CD4-positive, alpha-beta memory T cell (primary cell): Measurements from ENCODE around the gene RAB11FIP3. TPM values are rescaled to one million over a fixed set of nuclear protein-coding genes. Genes with fewer than 3 reads are reported as not detected.

ENCODE experiments used
- CTCF ChIA-PET: fragments of 350-600 bp; sonication (Branson Sonifier 250); formaldehyde crosslinking; loops from one replicate; lab custom pipeline; 2021; ENCODE audit warnings: inconsistent platforms; ENCODE audit not compliant: partially characterized antibody; lab: Charles Lee
- POLR2A ChIA-PET: fragments of 350-600 bp; sonication (Branson Sonifier 250); formaldehyde crosslinking; loops from one replicate; lab custom pipeline; 2021; ENCODE audit not compliant: partially characterized antibody; lab: Charles Lee
- DNase-seq, 5 donors: peaks; one replicate each; pipeline versions ENCODE4 v3.0.0 to v3.0.0-alpha.2; 2020 to 2022; ENCODE audit warnings: mixed read lengths in 1 of 5
- H3K27ac ChIP-seq: one replicate; pipeline ENCODE4 v1.7.0; 2013; ENCODE audit warnings: low read depth, low read length
- H3K27me3 ChIP-seq: 2 replicates; pipeline ENCODE4 v1.7.0; 2013; ENCODE audit warnings: mild to moderate bottlenecking, low read length, moderate library complexity; ENCODE audit not compliant: insufficient read depth
- H3K36me3 ChIP-seq: 2 replicates; pipeline ENCODE4 v1.7.0; 2013; ENCODE audit warnings: mild to moderate bottlenecking, low read length, moderate library complexity; ENCODE audit not compliant: insufficient read depth
- H3K4me1 ChIP-seq: 2 replicates; pipeline ENCODE4 v1.7.0; 2013; ENCODE audit warnings: mild to moderate bottlenecking, low read length, moderate library complexity; ENCODE audit not compliant: insufficient read depth
- H3K4me3 ChIP-seq, 2 donors: one replicate each; pipeline ENCODE4 v1.7.0; 2013; ENCODE audit warnings: low read length in 2 of 2, mild to moderate bottlenecking in 1 of 2
- H3K9me3 ChIP-seq, 2 donors: one replicate each; pipeline ENCODE4 v1.7.0; 2013; ENCODE audit warnings: low read length in 2 of 2, control low read depth in 1 of 2; ENCODE audit not compliant: control insufficient read depth in 1 of 2
- H3K27ac Mint-ChIP-seq, 7 donors: one replicate each; pipeline ENCODE4 v1.8.0; 2020 to 2021; ENCODE audit warnings: mixed read lengths in 7 of 7, mild to moderate bottlenecking in 6 of 7, inconsistent platforms in 3 of 7, moderate library complexity in 3 of 7
- H3K27me3 Mint-ChIP-seq, 2 donors: one replicate each; pipeline ENCODE4 v1.8.0; 2020 to 2021; ENCODE audit warnings: mixed read lengths in 2 of 2
- H3K36me3 Mint-ChIP-seq, 2 donors: one replicate each; pipeline ENCODE4 v1.8.0; 2020 to 2021; ENCODE audit warnings: mixed read lengths in 2 of 2, inconsistent platforms in 1 of 2, mild to moderate bottlenecking in 1 of 2
- H3K4me1 Mint-ChIP-seq, 4 donors: one replicate each; pipeline ENCODE4 v1.8.0; 2020 to 2021; ENCODE audit warnings: mixed read lengths in 4 of 4, mild to moderate bottlenecking in 1 of 4
- H3K4me3 Mint-ChIP-seq, 8 donors: one replicate each; pipeline ENCODE4 v1.8.0; 2020 to 2021; ENCODE audit warnings: mixed read lengths in 8 of 8, mild to moderate bottlenecking in 7 of 8, moderate library complexity in 6 of 8, inconsistent platforms in 3 of 8
- H3K9me3 Mint-ChIP-seq, 8 donors: one replicate each; pipeline ENCODE4 v1.8.0; 2020 to 2021; ENCODE audit warnings: mixed read lengths in 8 of 8, mild to moderate bottlenecking in 5 of 8, inconsistent platforms in 3 of 8, moderate library complexity in 1 of 8
- intact Hi-C: fragments of 100-400 bp; cut with micrococcal nuclease; formaldehyde crosslinking; loops from one replicate; pipeline ENCODE4 v1.15.1; 2023
- polyA plus RNA-seq, 2 donors: library from polyadenylated mRNA; unstranded; fragments of 300-500 nt; fragmentation: Illumina TruSeq; gene quantifications; one replicate each; pipeline ENCODE4 v1.2.3, GENCODE V29; 2021
- total RNA-seq, 2 experiments: library from RNA; stranded (reverse); gene quantifications; one replicate each; pipeline ENCODE4 v1.2.3, GENCODE V29; 2021

RAB11FIP3 gene
- total and polyA plus RNA-seq, 4 experiments from 2014 or later, result 0.15 to 42.6 (median 23.2) TPM

DNA sequence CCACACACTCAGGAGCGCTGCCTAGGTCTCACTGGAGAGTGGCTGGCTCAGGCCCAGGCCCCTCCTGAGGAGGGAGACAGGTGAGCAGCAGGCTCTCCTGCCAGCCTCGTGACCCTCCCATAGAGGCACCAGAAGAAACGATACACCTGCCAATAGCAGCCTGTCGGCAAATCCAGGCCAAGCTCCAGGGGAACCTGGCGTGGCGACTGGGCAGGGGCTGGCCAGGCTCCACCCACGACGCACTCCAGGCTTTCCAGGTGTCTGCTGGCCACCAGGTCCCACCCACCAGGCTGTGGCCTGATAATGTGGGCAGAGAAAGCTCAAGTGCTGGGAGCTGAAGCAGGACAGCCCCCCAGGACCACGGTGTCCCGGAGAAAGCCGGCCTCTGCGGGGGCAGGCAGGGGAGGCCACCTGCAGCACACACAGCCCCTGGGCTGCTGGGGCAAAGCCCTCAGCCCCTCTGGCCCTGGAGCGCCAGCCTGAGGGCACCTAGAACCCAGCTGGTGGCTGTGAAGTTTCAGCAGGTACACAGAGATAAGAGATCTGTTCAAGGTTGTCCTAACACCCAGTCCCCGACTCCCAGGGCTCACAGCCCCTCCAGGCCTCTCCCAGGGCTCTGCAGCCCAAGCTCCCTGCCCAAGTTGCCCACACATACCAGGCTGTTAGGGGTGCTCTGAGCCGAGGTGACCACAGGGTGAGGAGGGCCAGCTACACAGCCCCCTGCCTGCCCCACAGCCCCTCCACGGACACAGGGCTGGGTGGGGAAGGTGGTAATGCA, 46.1 kb upstream of the RAB11FIP3 start:
- POLR2A ChIA-PET, result interaction anchor here (0.6 to 4.1 kb wide), 4 partner anchors 9 to 25 kb away, joined by 3 to 35 read pairs (median 12); partner anchors contain the start of genes DECR2 and MRPL28

DNA sequence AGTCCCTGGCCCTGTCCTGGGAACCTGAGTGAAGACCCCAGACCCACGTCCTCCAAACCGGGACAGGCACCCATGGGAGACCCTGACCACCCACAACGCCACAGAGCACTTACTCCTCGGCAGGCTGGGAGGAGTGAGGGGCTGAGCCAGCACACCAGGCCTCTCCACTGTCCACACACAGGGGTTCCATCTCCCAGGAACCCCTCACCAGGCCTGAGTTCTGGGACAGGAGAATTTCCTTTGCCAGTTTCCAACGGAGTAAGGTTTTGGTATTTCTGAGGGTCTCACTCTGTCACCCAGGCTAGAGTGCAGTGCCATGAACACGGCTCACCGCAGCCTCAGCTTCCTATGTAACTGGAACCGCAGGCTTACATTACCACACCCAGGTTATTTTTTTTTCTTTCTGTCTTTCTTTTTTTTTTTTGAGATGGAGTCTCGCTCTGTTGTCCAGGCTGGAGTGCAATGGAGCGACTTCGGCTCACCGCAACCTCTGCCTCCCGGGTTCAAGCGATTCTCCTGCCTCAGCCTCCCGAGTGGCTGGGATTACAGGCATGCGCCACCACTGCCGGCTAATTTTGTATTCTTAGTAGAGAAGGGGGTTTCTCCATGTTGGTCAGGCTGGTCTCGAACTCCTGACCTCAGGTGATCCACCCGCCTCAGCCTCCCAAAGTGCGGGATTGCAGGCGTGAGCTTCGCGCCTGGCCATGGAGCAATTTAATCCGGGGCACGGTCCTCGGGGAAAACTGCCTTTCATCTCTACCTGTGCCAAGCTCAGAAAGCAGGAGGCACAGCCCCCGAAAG, 45.3 kb upstream of the RAB11FIP3 start:
- H3K4me3 ChIP-seq, result peak overlapping the region in 1 of 2 donors; percentile 38
- Mint-ChIP-seq H3K36me3 (peaks cover 0 to 8% of the 10 kb centered on the region in 2 donors), H3K27ac (peak overlapping the region; percentile 27 to 95 (median 90)), H3K9me3 (peaks cover 0 to 1% (median 0%) of the 10 kb centered on the region in 8 donors), H3K4me3 (peak overlapping the region; percentile 76 to 93 (median 86)), H3K4me1 (peaks cover 10 to 31% (median 21%) of the 10 kb centered on the region in 4 donors), H3K27me3 (no peaks in the 10 kb centered on the region)
- H3K36me3 ChIP-seq, result peaks cover 7% of the 10 kb centered on the region
- DNase-seq, result peak in 2 of 5 donors; percentile 38 to 62
- CTCF ChIA-PET, result no interaction called here
- H3K27ac ChIP-seq, result peak overlapping the region; percentile 52
- intact Hi-C loops, result loop anchor here (10.0 kb wide), 1 partner anchor 205 kb away; no protein-coding TSS in a partner anchor
- peaks cover 37% of the 10 kb centered on the region for H3K4me1 ChIP-seq
- POLR2A ChIA-PET, result interaction anchor here (0.6 to 4.1 kb wide), 7 partner anchors 10 to 187 kb away, joined by 3 to 35 read pairs (median 5); partner anchors contain the start of genes AXIN1, DECR2 and MRPL28
- H3K9me3 ChIP-seq, result no peaks in the 10 kb centered on the region
- H3K27me3 ChIP-seq, result no peaks in the 10 kb centered on the region

More for the DNA sequence above, 46.1 kb upstream of the RAB11FIP3 start:
- Mint-ChIP-seq H3K27ac (peak overlapping the region in 5 of 7 donors; percentile 90 to 95 (median 91)), H3K36me3 (peaks cover 0 to 8% of the 10 kb centered on the region in 2 donors), H3K4me1 (peaks cover 10 to 31% (median 21%) of the 10 kb centered on the region in 4 donors), H3K4me3 (peak overlapping the region in 7 of 8 donors; percentile 76 to 93 (median 87)), H3K27me3 (no peaks in the 10 kb centered on the region), H3K9me3 (peaks cover 0 to 1% (median 0%) of the 10 kb centered on the region in 8 donors)
- peaks cover 37% of the 10 kb centered on the region for H3K4me1 ChIP-seq
- no peaks in the 10 kb centered on the region for H3K27me3 ChIP-seq
- DNase-seq, result no peak
- CTCF ChIA-PET, result no interaction called here
- peak overlapping the region in 1 of 2 donors; percentile 38 for H3K4me3 ChIP-seq
- intact Hi-C loops, result loop anchor here (10.0 kb wide), 1 partner anchor 205 kb away; no protein-coding TSS in a partner anchor
- H3K36me3 ChIP-seq, result peaks cover 14% of the 10 kb centered on the region
- peak overlapping the region; percentile 42 for H3K27ac ChIP-seq
- no peaks in the 10 kb centered on the region for H3K9me3 ChIP-seq

DNA sequence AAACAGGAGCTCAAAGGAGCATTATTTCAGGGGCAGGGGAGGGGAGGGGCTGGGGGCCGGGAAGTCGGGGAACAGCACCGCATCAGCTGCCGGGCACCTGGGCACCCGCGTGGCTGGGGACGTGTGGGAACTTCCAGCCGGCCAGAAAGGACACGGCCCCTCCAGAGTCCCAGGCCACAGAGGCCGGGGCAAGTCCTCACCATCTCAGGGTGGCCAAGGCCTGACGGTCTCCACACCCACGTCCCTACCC, 44.8 kb upstream of the RAB11FIP3 start:
- peaks cover 10 to 31% (median 21%) of the 10 kb centered on the region in 4 donors for H3K4me1 Mint-ChIP-seq
- Histone ChIP-seq H3K4me3 (peak overlapping the region; percentile 23 to 46), H3K36me3 (peaks cover 6% of the 10 kb centered on the region), H3K27me3 (no peaks in the 10 kb centered on the region), H3K4me1 (peaks cover 37% of the 10 kb centered on the region), H3K27ac (peak overlapping the region; percentile 52), H3K9me3 (no peaks in the 10 kb centered on the region)
- intact Hi-C loops, result no loop called here
- ChIA-PET POLR2A (interaction anchor here (0.6 to 4.1 kb wide), 6 partner anchors 9 to 188 kb away, joined by 3 to 35 read pairs (median 5); partner anchors contain the start of genes AXIN1, DECR2 and MRPL28), CTCF (no interaction called here)
- no peak for DNase-seq
- H3K27me3 Mint-ChIP-seq, result no peaks in the 10 kb centered on the region
- peak overlapping the region in 5 of 7 donors; percentile 90 to 95 (median 91) for H3K27ac Mint-ChIP-seq
- peaks cover 0 to 1% (median 0%) of the 10 kb centered on the region in 8 donors for H3K9me3 Mint-ChIP-seq
- peaks cover 0 to 8% of the 10 kb centered on the region in 2 donors for H3K36me3 Mint-ChIP-seq
- peak overlapping the region; percentile 76 to 93 (median 86) for H3K4me3 Mint-ChIP-seq

DNA sequence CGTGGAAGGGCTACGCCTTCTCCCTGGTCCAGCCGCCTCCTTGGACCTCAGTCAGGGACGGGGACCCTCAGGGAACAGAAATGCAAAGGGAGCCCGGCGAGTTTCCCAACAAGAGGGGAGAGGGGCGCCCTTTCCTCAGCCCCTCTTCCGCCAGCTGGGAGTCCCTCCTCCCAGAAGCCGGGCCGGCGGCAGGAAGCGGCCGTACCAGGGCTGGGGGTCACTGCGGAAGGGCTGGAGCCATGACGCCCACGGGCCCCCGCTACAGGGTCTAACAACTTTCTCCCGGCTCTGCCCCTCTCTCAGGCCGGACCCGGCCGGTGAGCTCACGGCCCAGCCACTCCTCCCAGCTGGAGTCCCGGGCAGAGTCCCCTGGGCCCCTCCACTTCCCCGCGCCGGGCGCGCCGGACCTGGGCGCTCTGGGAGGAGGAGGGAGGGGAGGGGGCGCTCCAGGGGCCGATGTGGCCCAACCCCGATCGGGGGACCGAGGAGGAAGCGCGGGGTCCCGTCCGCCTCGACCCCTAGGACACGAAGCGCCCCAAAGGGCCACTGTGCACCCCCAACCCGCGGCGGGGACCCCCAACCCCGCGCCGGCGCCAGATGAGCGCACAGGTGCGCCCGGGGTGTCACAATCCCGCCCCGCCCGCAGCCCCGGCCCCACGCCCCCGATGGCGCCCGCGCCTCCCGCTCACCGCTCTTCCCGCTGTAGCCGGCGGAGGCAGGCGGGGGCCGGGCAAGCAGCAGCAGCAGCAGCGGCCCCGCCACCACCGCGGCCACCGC, 44.2 kb upstream of the RAB11FIP3 start:
- H3K9me3 Mint-ChIP-seq, result peaks cover 0 to 1% (median 0%) of the 10 kb centered on the region in 8 donors
- peak overlapping the region; percentile 52 for H3K27ac ChIP-seq
- intact Hi-C loops, result no loop called here
- H3K27me3 Mint-ChIP-seq, result no peaks in the 10 kb centered on the region
- peak overlapping the region in 3 of 7 donors; percentile 60 to 81 (median 61) for H3K27ac Mint-ChIP-seq
- no peaks in the 10 kb centered on the region for H3K27me3 ChIP-seq
- peak overlapping the region; percentile 23 to 46 for H3K4me3 ChIP-seq
- no peaks in the 10 kb centered on the region for H3K9me3 ChIP-seq
- CTCF ChIA-PET, result no interaction called here
- POLR2A ChIA-PET, result interaction anchor here (0.6 to 4.1 kb wide), 6 partner anchors 9 to 188 kb away, joined by 3 to 35 read pairs (median 5); partner anchors contain the start of genes AXIN1, DECR2 and MRPL28
- H3K4me3 Mint-ChIP-seq, result peak overlapping the region; percentile 39 to 90 (median 72)
- peaks cover 37% of the 10 kb centered on the region for H3K4me1 ChIP-seq
- peaks cover 10 to 31% (median 21%) of the 10 kb centered on the region in 4 donors for H3K4me1 Mint-ChIP-seq
- H3K36me3 Mint-ChIP-seq, result peaks cover 0 to 7% of the 10 kb centered on the region in 2 donors
- DNase-seq, result no peak
- H3K36me3 ChIP-seq, result peaks cover 1% of the 10 kb centered on the region

DNA sequence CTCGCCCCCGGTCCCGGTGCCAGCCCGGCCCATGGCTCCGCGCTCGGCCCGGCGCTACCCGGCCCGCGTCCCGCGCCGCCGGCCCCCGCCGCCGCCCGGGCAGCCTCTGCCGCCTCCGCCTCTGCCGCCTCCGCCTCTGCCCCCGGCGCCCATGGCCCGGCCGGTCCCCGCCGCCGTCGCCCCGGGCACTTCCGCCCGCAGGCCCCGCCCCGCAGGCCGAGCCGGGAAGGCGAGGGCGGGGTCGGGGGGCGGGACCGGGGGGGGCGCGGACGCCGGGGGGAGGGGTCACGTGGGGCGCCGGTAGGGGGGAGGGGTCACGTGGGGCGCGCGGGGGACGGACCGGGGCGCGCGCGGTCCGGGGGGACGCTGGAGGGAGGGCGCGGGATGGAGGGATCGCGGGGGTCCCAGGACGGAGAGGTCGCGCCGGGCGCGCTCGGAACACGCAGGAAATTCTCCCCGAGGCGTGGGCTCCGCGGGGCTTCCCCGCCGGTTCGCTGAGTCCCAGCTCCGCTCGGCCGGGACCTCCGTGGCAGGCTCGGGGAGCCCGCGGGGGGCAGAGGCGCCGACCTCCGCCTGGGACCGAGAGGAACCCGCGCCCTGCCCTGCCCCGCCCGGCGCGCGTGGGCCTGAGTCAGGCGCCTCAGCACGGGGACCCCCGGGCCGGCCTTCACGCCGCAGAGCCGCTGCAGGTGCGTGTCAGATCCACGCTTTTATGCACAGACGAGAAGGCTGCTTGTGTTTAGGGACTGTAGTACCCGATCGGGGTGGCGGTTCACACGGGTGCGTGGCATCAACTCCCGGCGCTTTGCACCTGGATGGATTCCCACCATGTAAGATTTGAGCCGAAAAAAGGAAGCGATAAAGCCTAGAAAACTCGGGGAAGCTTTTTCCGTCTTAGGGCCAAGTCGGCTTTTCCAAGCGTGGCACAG, 43.4 kb upstream of the RAB11FIP3 start, which contains the start of gene PGAP6:
PGAP6 (minus strand) TSS at position 190 of the 929 bp plus-strand sequence; CDS start at position 33, 157 bp downstream.
- H3K4me3 ChIP-seq, result peak within 1 kb of the TSS; percentile 47 to 74
- Mint-ChIP-seq H3K27me3 (no peaks in the 10 kb centered on the region), H3K9me3 (peaks cover 0 to 1% (median 0%) of the 10 kb centered on the region in 8 donors), H3K4me3 (peak within 1 kb of the TSS; percentile 85 to 95 (median 93)), H3K4me1 (peaks cover 10 to 31% (median 21%) of the 10 kb centered on the region in 4 donors), H3K27ac (peak within 1 kb of the TSS; percentile 61 to 94 (median 88)), H3K36me3 (peaks cover 0 to 6% of the 10 kb centered on the region in 2 donors)
- CTCF ChIA-PET, result interaction anchor here (0.7 to 1.5 kb wide), 3 partner anchors 12 to 147 kb away, joined by 3 read pairs; partner anchors contain the start of gene MRPL28
- H3K27me3 ChIP-seq, result no peaks in the 10 kb centered on the region
- H3K36me3 ChIP-seq, result no peaks in the 10 kb centered on the region
- POLR2A ChIA-PET, result interaction anchor here (0.6 to 4.1 kb wide), 15 partner anchors 10 to 334 kb away, joined by 3 to 35 read pairs (median 4); partner anchors contain the start of genes AXIN1, DECR2, FAM234A and MRPL28
- DNase-seq, result peak in 4 of 5 donors; percentile 51 to 72 (median 62)
- H3K27ac ChIP-seq, result peak within 1 kb of the TSS; percentile 59
- H3K9me3 ChIP-seq, result no peaks in the 10 kb centered on the region
- intact Hi-C loops, result loop anchor here (1.0 to 2.0 kb wide), 3 partner anchors 12 to 29 kb away; partner anchors contain the start of genes AXIN1, DECR2 and MRPL28
- H3K4me1 ChIP-seq, result peaks cover 37% of the 10 kb centered on the region
